IPS-15b (cell line): ENCODE results near the gene C2CD4D.

Experiments
- H3K27me3 ChIP-seq: one replicate; pipeline ENCODE4 v1.6.1; 2013; ENCODE audit warnings: low read length; ENCODE audit not compliant: control insufficient read depth, insufficient read depth
- H3K36me3 ChIP-seq: one replicate; pipeline ENCODE4 v1.6.1; 2013; ENCODE audit warnings: low read length; ENCODE audit not compliant: control insufficient read depth, insufficient read depth
- H3K4me1 ChIP-seq: one replicate; pipeline ENCODE4 v1.6.1; 2013; ENCODE audit warnings: mild to moderate bottlenecking, low read length; ENCODE audit not compliant: control insufficient read depth, insufficient read depth
- H3K4me3 ChIP-seq: one replicate; pipeline ENCODE4 v1.5.1; 2013; ENCODE audit warnings: low read depth, low read length
- H3K9ac ChIP-seq: one replicate; pipeline ENCODE4 v1.6.1; 2013; ENCODE audit warnings: low read depth, mild to moderate bottlenecking, low read length
- H3K9me3 ChIP-seq: one replicate; pipeline ENCODE4 v1.6.1; 2013; ENCODE audit warnings: mild to moderate bottlenecking, low read length; ENCODE audit not compliant: control insufficient read depth, insufficient read depth

C2CD4D gene

GRCh38 chr1:151840421-151840820, 801 bp upstream of the C2CD4D start:
- Histone ChIP-seq H3K36me3 (no peaks in the 10 kb centered on the region), H3K27me3 (peaks cover 35% of the 10 kb centered on the region), H3K4me3 (peak overlapping the region; percentile 76), H3K9ac (peak overlapping the region; percentile 87), H3K9me3 (no peaks in the 10 kb centered on the region), H3K4me1 (peaks cover 8% of the 10 kb centered on the region)

- H3K4me1 ChIP-seq, result peaks cover 8% of the 10 kb centered on the region
- no peaks in the 10 kb centered on the region for H3K36me3 ChIP-seq
- peak overlapping the region; percentile 87 for H3K9ac ChIP-seq
- no peaks in the 10 kb centered on the region for H3K9me3 ChIP-seq
- peaks cover 35% of the 10 kb centered on the region for H3K27me3 ChIP-seq
- peak overlapping the region; percentile 76 for H3K4me3 ChIP-seq
Observed at GRCh38 chr1:151839082-151839412, 573 bp downstream of the C2CD4D start.

DNA sequence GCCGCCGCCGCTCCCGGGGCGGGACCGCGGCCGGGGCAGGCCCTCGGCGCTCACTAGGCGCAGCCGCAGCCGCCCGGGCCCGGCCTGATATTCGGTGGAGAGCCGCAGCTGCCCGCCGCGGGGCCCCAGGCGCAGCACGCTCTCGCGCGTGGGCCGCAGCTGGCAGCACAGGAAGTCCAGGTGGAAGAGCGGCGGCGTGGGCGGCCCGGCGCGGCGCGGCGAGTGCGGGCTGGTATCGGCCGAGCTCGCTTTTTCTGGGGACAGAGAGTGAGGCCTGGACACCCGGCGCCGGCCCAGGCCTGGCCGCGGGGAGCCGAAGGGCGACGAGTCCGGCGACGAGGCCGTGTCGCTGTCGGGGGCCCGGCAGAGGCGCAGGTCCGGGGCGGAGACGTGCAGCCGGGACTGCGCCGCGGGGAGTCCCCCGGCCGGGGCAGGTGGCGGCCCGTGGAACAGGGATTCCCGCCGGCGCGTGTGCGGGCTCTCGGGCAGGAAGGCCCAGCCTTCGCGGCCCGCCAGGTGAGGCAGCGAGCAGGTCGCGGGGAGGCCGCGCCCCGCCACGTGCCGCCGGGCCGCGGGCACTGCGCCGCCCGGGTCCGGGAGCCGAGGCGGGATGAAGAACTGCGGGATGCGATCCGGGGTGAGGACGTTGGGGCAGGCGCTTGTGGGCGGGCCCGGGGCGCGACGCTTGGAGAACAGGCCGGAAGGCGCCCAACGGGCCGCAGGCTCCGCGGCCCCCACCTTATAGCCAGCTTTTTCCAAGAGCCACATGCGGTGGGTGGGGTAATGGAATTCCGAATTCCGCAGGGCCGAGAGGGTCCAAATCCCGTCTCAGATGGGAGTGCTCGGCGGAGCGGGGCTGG, 1.2 kb downstream of the C2CD4D start:
- peak overlapping the region; percentile 87 for H3K9ac ChIP-seq
- H3K4me1 ChIP-seq, result peaks cover 8% of the 10 kb centered on the region
- H3K4me3 ChIP-seq, result peak overlapping the region; percentile 76
- H3K36me3 ChIP-seq, result no peaks in the 10 kb centered on the region
- peaks cover 35% of the 10 kb centered on the region for H3K27me3 ChIP-seq
- no peaks in the 10 kb centered on the region for H3K9me3 ChIP-seq

DNA sequence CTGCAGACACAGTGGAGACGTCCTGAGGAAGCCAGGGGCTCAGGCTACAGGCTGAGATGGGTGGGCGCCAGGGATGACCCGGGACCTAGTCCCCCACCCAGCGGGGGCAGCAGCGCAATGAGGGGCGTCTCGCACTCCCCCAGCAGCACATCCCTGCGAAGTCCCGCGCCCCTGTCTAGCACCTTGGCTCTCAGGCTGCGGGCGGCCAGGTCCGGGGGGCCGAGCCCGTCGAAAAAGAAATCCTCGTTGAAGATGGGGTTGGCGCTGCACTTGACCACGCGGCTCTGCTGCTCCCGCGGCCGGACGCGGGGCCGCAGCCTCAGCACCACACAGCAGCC, 1.8 kb downstream of the C2CD4D start:
- Histone ChIP-seq H3K36me3 (no peaks in the 10 kb centered on the region), H3K27me3 (peaks cover 35% of the 10 kb centered on the region), H3K4me3 (peak overlapping the region; percentile 76), H3K9me3 (no peaks in the 10 kb centered on the region), H3K9ac (no peak overlapping the region), H3K4me1 (peaks cover 8% of the 10 kb centered on the region)

DNA sequence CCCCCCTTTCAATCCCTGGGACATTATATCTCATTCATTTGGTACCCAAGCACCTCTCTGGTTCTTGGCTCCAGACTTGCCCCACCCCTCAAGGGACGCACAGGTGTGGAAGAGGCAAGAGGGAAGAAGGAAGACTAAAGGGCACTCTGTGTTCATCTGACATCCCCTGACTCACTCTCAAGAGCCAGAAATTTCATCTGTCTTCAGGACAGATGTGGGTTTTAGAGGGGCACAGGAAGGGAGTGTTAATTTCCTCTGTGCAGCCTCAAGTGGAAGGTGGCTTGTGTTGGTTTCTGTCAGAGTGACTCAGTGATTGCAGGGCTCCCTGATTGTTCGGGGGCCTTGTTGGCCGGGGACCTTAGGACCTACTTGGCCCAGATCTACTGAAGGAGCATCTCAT, 2.4 kb downstream of the C2CD4D start:
- Histone ChIP-seq H3K4me1 (peaks cover 8% of the 10 kb centered on the region), H3K36me3 (no peaks in the 10 kb centered on the region), H3K9me3 (no peaks in the 10 kb centered on the region), H3K9ac (no peak overlapping the region), H3K4me3 (peak overlapping the region; percentile 76), H3K27me3 (peaks cover 35% of the 10 kb centered on the region)

DNA sequence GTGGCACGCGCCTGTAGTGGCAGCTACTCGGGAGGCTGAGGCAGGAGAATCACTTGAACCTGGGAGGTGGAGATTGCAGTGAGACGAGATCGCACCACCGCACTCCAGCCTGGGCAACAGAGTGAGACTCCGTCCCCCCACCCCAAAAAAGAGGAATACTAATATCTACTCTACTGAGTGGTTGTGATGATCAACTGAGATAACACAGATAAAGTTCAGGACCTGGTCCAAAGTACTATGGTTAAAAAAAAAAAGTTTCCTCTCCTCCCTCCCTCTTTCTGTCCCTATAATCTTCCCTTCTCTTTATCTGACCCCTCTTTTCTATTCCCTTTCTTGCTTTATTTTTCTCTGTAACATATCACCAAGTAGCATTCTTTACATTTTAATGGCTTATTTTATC, 4.0 kb downstream of the C2CD4D start:
- H3K27me3 ChIP-seq, result peaks cover 20% of the 10 kb centered on the region
- H3K9ac ChIP-seq, result no peak overlapping the region
- no peak overlapping the region for H3K4me3 ChIP-seq
- H3K36me3 ChIP-seq, result no peaks in the 10 kb centered on the region
- peaks cover 13% of the 10 kb centered on the region for H3K4me1 ChIP-seq
- H3K9me3 ChIP-seq, result no peaks in the 10 kb centered on the region

DNA sequence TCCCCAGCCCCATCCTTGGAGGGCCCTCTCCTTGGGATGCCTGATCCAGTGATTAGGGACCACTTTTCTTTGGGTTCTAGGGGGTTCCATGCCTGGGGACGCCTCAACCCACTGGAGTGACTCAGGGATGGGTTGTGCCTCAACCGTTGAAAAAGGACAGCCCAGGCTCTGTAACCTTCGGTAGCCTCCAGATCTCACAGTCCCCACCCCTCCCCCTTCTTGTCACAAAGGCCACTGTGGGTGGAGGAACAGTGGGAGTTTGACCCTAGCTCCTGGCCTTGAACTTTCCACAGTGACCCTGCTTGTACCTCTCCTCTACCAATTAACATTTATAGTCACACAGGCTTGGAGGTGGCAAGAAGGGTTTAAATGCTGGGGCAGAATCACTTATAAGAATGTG, 5.4 kb downstream of the C2CD4D start:
- Histone ChIP-seq H3K9me3 (no peaks in the 10 kb centered on the region), H3K4me3 (no peak overlapping the region), H3K9ac (no peak overlapping the region), H3K27me3 (peaks cover 14% of the 10 kb centered on the region), H3K36me3 (no peaks in the 10 kb centered on the region), H3K4me1 (peaks cover 21% of the 10 kb centered on the region)

DNA sequence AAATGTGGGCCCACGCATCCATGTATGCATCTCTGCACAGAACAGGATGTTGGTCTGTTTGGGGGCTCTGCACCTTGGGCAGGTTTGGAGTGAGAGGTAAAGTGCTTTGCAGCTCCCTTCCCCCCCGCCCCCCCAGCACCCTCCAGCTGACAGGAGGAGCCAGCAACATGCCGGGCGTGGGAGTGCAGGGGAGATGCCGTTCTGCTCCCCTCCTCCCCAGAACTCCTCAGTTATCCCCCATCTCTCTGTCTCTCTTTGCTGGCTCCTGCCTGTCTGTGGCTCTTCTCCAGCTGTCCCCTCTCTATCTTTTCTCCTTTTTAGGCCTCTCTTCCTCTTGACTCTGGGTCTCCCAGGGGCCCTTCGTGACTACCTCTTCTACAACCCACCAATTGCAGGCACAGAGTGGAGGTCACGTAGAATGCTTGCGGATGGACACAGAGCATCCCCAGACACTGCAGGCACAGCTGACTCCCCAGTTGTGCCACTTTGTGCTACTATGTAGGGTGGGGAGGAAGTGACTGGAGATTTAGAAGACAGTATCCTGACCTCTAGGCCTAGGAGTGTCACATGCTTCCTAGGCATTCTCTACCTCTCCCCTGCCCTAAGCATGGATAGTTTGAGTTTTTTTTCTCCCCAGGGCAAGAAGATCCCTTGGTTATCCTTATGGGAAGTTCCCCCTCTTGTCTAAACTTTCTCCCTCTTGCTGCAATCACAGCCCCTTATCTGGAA, 6.3 kb downstream of the C2CD4D start:
- no peak overlapping the region for H3K9ac ChIP-seq
- H3K4me3 ChIP-seq, result no peak overlapping the region
- H3K36me3 ChIP-seq, result no peaks in the 10 kb centered on the region
- H3K9me3 ChIP-seq, result no peaks in the 10 kb centered on the region
- H3K27me3 ChIP-seq, result peaks cover 14% of the 10 kb centered on the region
- H3K4me1 ChIP-seq, result peaks cover 26% of the 10 kb centered on the region

- Histone ChIP-seq H3K4me1 (peaks cover 31% of the 10 kb centered on the region), H3K4me3 (no peak overlapping the region), H3K9me3 (no peaks in the 10 kb centered on the region), H3K36me3 (no peaks in the 10 kb centered on the region), H3K9ac (no peak overlapping the region), H3K27me3 (peaks cover 8% of the 10 kb centered on the region)
Observed at GRCh38 chr1:151832318-151832980, 7.2 kb downstream of the C2CD4D start.

DNA sequence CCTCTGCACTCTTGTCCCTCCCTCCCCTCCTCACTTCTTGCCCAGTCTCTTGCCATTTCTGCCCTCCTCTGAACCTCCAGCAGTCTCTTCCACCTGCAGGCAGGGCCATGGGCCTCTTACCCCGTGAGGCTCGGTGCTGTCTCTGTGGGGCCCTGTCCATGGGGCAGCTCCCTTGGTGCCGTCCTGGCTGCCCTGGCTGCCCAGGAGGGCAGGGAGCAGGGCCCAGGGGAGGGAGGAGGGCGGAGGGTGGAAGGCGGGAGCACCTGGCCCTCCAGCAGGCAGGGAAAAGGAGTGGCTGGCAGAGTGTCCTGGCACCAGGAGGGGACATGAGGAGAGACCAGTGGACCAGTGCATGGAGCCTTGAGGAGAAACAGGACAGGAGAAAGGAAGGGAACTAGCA, 8.0 kb downstream of the C2CD4D start, which contains the start of gene RORC:
Gene RORC (minus strand): TSS at position 198 of the 400 bp plus-strand sequence. CDS start 38 bp downstream, at position 160.
- Histone ChIP-seq H3K27me3 (no peaks in the 10 kb centered on the region), H3K4me3 (peak within 1 kb of the TSS; percentile 39), H3K36me3 (no peaks in the 10 kb centered on the region), H3K4me1 (peaks cover 25% of the 10 kb centered on the region), H3K9ac (no peak within 1 kb of the TSS), H3K9me3 (no peaks in the 10 kb centered on the region)

DNA sequence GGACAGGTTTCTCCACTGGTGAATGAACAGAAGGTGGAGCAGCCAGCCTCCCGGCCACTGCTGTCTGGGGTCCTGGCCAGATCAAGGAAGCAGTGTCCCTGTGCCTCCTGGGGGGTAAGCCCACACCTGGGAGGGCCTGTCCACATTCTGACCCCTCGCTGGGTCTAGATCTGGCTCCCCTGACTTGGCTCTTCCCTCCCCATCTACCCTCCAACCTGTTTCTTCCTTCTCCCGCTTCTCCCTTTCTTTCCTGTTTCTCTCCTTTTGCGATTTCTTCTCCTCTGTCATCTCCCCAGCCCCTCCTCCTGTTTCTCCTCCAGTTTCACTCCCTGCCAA, 8.4 kb downstream of the C2CD4D start:
- H3K9ac ChIP-seq, result no peak overlapping the region
- peaks cover 29% of the 10 kb centered on the region for H3K4me1 ChIP-seq
- H3K4me3 ChIP-seq, result peak overlapping the region; percentile 39
- no peaks in the 10 kb centered on the region for H3K27me3 ChIP-seq
- H3K9me3 ChIP-seq, result no peaks in the 10 kb centered on the region
- no peaks in the 10 kb centered on the region for H3K36me3 ChIP-seq
